Omental fat pad (tissue), 4 donors: ENCODE measurements around the gene DPP3. TPM values are rescaled to one million over a fixed set of nuclear protein-coding genes. Genes with fewer than 3 reads are reported as not detected.
A peak's percentile ranks its signal among the peaks of the same experiment; 100 is the strongest.

Experiments
- ATAC-seq: fragments of 150-250 bp; one replicate; pipeline ENCODE4 v1.9.1; 2016; ENCODE audit warnings: mild to moderate bottlenecking, moderate library complexity; ENCODE audit not compliant: low FRiP score
- DNase-seq: peaks from one replicate; pipeline ENCODE4 v3.0.0-alpha.2; 2019; ENCODE audit warnings: low spot score
- CTCF ChIP-seq, 3 donors: fragments of 450-650 bp; IDR thresholded peaks; one replicate each; pipeline ENCODE4 v1.5.1; 2016 to 2017; ENCODE audit warnings: antibody characterized with exemption in 3 of 3, mild to moderate bottlenecking in 3 of 3, moderate library complexity in 2 of 3
- total RNA-seq, 4 donors: library from RNA; depleted of rRNA; stranded (reverse); fragments of >200 nt; gene quantifications; one replicate each; pipeline ENCODE4 v1.1.0, GENCODE V29; 2016

The DPP3 gene
- total RNA-seq, 4 donors from 2014 or later = 13.9 to 23.9 (median 21.0) TPM

DNA sequence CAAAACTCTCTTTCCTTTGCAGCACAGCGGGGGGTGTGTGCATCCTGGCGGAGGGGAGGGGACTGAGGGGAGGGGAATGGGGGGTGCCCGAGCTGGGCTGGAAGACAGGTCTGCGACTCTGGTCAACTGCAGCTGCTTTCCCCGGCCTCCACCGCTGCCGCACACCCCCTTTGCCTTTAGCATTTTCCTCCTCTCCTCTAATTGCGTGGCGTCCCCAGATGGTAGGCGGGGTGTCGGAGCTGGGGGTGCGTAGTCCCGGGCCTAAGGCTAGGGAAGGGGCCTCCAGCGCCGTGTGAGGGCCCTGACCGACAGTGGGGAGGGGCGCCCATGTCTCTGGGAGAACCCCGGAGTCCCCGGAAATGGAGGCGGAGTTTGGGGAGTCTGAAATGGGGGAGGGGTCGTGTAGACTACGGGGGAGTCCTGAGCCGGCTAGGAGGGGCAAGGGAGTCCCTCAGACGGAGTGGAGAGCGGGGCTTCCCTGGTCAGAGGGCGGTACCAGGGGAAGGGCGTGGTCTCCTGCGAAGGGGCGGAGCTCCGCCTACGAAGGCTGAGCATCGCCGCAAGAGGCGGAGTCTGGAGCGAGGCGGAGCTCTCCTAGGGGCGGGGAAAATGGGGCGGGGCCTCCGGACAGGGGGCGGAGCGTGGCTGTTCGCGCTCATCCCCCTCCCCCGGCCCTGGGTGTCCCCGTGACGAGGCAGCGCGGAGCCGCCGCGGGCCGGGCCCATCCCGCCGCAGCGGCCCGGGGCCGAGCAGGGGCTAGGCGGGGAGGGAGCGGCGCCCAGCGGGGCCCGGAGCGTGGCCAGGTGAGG, 13.8 kb upstream of the DPP3 start, which contains the start of gene PELI3:
Gene PELI3, plus strand, starts transcription at position 681 of the 809 bp plus-strand sequence. CDS start 1,224 bp downstream, outside the sequence.
- DNase-seq (peak; percentile 92), ATAC-seq (peak; percentile 98)
- no peak for TF ChIP-seq CTCF (IDR thresholded peaks at IDR 0.05)

DNA sequence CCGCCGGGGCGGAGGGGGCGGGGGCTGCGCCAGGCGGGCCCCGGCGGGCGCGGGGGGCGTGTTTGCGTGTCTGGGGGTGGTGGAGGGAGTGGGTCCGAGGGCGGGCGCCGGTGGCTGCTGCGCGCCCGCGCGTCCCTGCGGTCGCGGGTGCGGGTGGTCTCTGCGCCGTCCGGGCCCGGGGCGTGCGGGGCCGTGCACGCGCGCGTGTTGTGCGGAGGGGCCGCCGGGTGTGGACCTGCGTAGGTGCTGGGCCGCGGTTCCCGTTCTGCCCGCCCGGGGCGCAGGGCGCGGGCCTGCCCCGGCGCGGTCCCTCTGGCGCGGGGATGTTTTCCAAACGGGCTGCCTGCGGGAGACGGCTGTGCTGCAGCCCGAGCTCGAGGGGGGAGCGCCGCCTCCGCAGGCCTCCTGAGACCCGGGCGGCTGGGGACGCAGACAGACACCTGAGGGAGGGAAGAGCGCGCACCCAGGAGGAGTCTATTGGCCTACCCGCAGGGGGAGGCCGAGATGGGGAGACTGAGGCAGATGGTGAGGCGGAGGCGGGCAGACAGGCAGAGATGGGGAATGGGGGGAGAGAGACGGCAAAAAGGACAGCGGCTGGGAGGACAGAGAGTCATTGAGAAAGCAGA, 13.1 kb upstream of the DPP3 start:
- no peak for DNase-seq
- ATAC-seq = peak; percentile 55
- peak in 1 of 3 donors; percentile 19 for TF ChIP-seq CTCF (IDR thresholded peaks at IDR 0.05)

GRCh38 chr11:66467756-66468155, 12.5 kb upstream of the DPP3 start:
- DNase-seq = no peak
- no peak for TF ChIP-seq CTCF (IDR thresholded peaks at IDR 0.05)
- no peak for ATAC-seq

- TF ChIP-seq CTCF (IDR thresholded peaks at IDR 0.05) = no peak
- no peak for DNase-seq
- no peak for ATAC-seq
Observed at GRCh38 chr11:66468691-66469090, 11.5 kb upstream of the DPP3 start.

- no peak for TF ChIP-seq CTCF (IDR thresholded peaks at IDR 0.05)
- DNase-seq (no peak), ATAC-seq (no peak)
Observed at GRCh38 chr11:66469441-66469840, 10.8 kb upstream of the DPP3 start.

- ATAC-seq = no peak
- no peak for DNase-seq
- TF ChIP-seq CTCF (IDR thresholded peaks at IDR 0.05) = no peak
Observed at GRCh38 chr11:66470015-66470414, 10.2 kb upstream of the DPP3 start.
